GM06990 (cell line): ENCODE data around the gene RAPGEF1.

Source experiments
- DNase-seq: peaks from one replicate; pipeline ENCODE4 v3.0.0-alpha.2; 2011; ENCODE audit not compliant: insufficient read length; ENCODE audit errors: extremely low read depth
- H3K27me3 ChIP-seq: replicated peaks from 2 replicates; pipeline ENCODE4 v1.6.0; 2011; ENCODE audit warnings: low read length; ENCODE audit not compliant: control insufficient read depth, insufficient read depth
- H3K36me3 ChIP-seq: 2 replicates; pipeline ENCODE4 v1.5.1; 2011; ENCODE audit warnings: low read length; ENCODE audit not compliant: control insufficient read depth, insufficient read depth
- H3K4me3 ChIP-seq: replicated peaks from 2 replicates; pipeline ENCODE4 v1.5.1; 2011; ENCODE audit warnings: low read depth, mild to moderate bottlenecking, control low read depth, low read length
- TF ChIP-seq, protein P1 (sequence below): IDR thresholded peaks from 2 replicates; pipeline ENCODE4 v1.5.1; 2011; ENCODE audit warnings: low read length, control low read depth, mild to moderate bottlenecking, inconsistent platforms; ENCODE audit not compliant: insufficient read depth, poor library complexity, severe bottlenecking

Gene RAPGEF1

DNA sequence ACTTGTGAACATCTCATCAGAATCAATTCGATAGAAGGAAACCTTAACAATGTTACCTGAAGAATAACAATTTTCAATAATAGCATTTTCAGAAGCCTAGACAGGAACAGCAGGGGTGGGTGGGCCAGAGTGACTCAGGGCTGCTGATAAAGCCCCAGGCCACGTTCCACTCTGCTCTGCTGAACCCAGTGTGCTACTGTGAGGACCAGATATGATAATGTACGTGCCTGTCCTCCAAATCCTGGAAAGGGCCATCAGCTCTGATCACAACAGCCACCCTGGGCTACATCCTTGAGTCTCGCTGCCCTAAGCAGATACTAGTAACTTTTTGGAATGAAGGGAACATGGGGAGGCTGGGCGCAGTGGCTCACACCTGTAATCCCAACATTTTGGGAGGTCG, 103.3 kb downstream of the RAPGEF1 start:
- H3K4me3 ChIP-seq = no peak overlapping the region
- peaks cover 43% of the 10 kb centered on the region for H3K36me3 ChIP-seq
- DNase-seq = no peak

DNA sequence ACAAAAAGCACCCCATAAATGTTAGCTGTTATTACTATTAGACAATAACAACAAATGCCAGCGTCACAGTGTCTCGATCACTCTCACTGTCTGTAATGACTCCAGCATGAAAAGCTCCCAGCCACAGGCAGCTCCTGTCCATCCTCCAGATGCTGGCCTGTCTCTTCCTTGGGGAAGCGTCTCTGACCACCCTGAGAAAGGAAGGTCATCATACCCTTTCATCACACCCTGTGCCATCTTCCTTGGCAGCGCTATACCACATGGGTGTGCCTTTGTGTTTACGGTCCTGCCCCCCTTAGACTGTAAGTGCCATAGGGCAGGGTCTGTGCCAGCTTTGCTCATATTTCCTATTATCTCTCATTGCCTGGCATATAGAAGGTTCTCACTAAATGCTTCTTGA, 104.0 kb downstream of the RAPGEF1 start:
- H3K27me3 ChIP-seq = no peaks in the 10 kb centered on the region
- no peak overlapping the region for H3K4me3 ChIP-seq
- TF ChIP-seq, protein P1, sequence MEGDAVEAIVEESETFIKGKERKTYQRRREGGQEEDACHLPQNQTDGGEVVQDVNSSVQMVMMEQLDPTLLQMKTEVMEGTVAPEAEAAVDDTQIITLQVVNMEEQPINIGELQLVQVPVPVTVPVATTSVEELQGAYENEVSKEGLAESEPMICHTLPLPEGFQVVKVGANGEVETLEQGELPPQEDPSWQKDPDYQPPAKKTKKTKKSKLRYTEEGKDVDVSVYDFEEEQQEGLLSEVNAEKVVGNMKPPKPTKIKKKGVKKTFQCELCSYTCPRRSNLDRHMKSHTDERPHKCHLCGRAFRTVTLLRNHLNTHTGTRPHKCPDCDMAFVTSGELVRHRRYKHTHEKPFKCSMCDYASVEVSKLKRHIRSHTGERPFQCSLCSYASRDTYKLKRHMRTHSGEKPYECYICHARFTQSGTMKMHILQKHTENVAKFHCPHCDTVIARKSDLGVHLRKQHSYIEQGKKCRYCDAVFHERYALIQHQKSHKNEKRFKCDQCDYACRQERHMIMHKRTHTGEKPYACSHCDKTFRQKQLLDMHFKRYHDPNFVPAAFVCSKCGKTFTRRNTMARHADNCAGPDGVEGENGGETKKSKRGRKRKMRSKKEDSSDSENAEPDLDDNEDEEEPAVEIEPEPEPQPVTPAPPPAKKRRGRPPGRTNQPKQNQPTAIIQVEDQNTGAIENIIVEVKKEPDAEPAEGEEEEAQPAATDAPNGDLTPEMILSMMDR = no peak
- H3K36me3 ChIP-seq = peaks cover 39% of the 10 kb centered on the region
- no peak for DNase-seq

More for the DNA sequence above, 103.3 kb downstream of the RAPGEF1 start:
- no peaks in the 10 kb centered on the region for H3K27me3 ChIP-seq
- TF ChIP-seq, protein P1 = no peak

DNA sequence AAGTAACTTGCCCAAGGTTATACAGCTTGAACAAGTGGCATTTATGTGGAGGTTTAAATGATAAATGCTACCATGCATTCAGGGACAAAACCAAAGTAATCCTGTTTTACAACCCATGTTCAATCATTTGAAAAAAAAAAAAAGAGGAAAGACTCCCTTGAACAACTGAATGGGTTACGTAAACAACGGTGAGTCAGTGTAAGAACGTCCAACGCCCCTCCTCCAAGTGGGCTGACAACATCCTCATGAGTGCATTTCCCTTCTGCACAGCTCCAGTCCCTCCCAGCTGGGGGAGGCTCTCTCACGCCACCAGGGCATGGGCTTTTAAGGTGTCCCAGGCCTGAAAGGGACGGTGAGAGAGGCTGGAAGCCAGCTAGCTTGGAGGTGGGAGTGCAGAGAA, 104.6 kb downstream of the RAPGEF1 start:
- TF ChIP-seq, protein P1 = no peak
- Histone ChIP-seq H3K4me3 (no peak overlapping the region), H3K27me3 (no peaks in the 10 kb centered on the region), H3K36me3 (peaks cover 35% of the 10 kb centered on the region)
- no peak for DNase-seq

DNA sequence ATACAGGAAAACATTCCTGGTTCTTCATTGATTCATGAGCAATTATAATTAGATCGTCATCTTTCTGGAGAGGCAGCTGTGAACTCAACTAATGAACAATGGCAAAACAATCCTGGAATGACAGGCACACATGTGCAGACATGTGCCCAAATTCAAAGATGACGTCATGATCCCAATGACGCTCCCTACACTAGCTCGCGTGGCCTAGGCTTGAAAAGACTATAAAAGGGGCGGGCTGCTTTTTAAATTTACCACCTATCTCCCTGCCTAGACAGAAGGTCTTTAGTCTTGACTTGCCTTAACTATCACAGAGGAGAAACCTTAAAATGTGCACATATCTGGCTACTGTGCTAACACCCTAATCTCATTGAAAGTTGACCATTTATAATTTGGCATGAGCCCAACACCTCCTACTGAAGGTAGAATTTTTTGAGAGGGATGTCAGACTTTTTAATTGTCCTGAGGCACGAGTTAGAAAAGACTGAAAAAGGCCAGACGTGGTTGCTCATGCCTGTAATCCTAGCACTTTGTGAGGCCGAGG, 106.3 kb downstream of the RAPGEF1 start:
- Histone ChIP-seq H3K36me3 (peaks cover 29% of the 10 kb centered on the region), H3K4me3 (no peak overlapping the region), H3K27me3 (no peaks in the 10 kb centered on the region)
- TF ChIP-seq, protein P1 = no peak
- no peak for DNase-seq

DNA sequence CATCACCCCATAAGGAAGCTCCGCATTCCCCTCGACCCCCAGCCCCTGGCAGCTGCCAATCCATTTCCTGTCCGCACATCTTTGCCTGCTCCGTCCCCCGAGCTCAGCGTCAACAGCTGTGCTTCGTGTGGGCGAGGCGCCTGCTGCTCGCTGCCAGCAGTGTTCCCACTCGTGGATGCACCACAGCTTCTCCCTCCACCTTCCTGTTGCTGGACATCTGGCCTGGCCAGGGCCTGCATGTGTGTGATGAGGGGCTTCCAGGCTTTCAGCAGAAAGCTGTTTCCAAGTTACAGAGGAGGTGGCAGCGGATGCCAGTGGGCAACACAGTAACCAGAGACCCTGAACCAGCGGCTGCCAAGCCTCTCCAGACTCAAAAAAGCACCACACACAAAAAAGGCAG, 108.6 kb downstream of the RAPGEF1 start:
- TF ChIP-seq, protein P1 = no peak
- Histone ChIP-seq H3K27me3 (no peaks in the 10 kb centered on the region), H3K36me3 (peaks cover 21% of the 10 kb centered on the region), H3K4me3 (no peak overlapping the region)
- no peak for DNase-seq
